ENCODE results near the gene MORN5.

- TF ChIP-seq POLR2A (IDR thresholded peaks at IDR 0.05) (no peak), CTCF (IDR thresholded peaks at IDR 0.05) (no peak), POLR2AphosphoS5 (IDR thresholded peaks at IDR 0.05) (no peak), EP300 (IDR thresholded peaks at IDR 0.05) (no peak)
Observed at GRCh38 chr9:122228568-122229484, 69.1 kb downstream of the MORN5 start, which contains the start of gene LHX6.
